ENCODE data around the gene PTPRD.

GRCh38 chr9:8883321-8883720 lies 1729.5 kb downstream of the PTPRD start:
- TF ChIP-seq CTCF (conservative IDR thresholded peaks at IDR 0.05 in 1 of 2, IDR thresholded peaks at IDR 0.05 in 1 of 2; ENCODE audit: extremely low read depth in 1 of 2, insufficient read depth in 1 of 2, low read depth in 1 of 2, low read length in 2 of 2): no peak
- no peak for TF ChIP-seq EZH2 (IDR thresholded peaks at IDR 0.05; ENCODE audit: borderline replicate concordance, low read length)
